Mucosa of descending colon (tissue), 3 donors: ENCODE results near the gene CARD10. TPM values are rescaled to one million over a fixed set of nuclear protein-coding genes. Genes with fewer than 3 reads are reported as not detected.
"Not testable (repeated sequence)": the region's sequence is repeated elsewhere in the genome, so short reads cannot be mapped to it uniquely, and the experiment has no call there.

Experiments used
- ATAC-seq: fragments of 200-7000 bp; cut with Tn5 transposase; one replicate; pipeline ENCODE4 v1.9.1; 2020; ENCODE audit warnings: mild to moderate bottlenecking, moderate library complexity
- DNase-seq, 3 donors: peaks; one replicate each; pipeline ENCODE4 v3.0.0-alpha.2; 2020
- H3K36me3 ChIP-seq: fragments of 200-600 bp; one replicate; pipeline ENCODE4 v1.8.0; 2021; ENCODE audit warnings: low read depth, mild to moderate bottlenecking
- H3K4me1 ChIP-seq: fragments of 200-600 bp; one replicate; pipeline ENCODE4 v1.8.0; 2021; ENCODE audit warnings: low read depth, mild to moderate bottlenecking
- H3K4me3 ChIP-seq: fragments of 200-600 bp; one replicate; pipeline ENCODE4 v1.8.0; 2021; ENCODE audit warnings: mild to moderate bottlenecking
- H3K9me3 ChIP-seq: fragments of 200-600 bp; one replicate; pipeline ENCODE4 v1.8.0; 2021; ENCODE audit warnings: mild to moderate bottlenecking
- CTCF ChIP-seq: fragments of 200-600 bp; IDR thresholded peaks from one replicate; pipeline ENCODE4 v1.8.0; 2022; ENCODE audit warnings: antibody characterized with exemption, mild to moderate bottlenecking
- intact Hi-C, 2 donors: fragments of 100-400 bp; cut with DNase I in 1 of 2; cut with micrococcal nuclease in 1 of 2; formaldehyde crosslinking; loops; one replicate each; pipeline versions ENCODE4 v1.11.0 to v1.11.1; 2022; cut with DNase I, micrococcal nuclease
- total RNA-seq, 3 donors: library from RNA; stranded (reverse); fragmentation: NEBNext Ultra II Directional in 2 of 3; extraction: Animal tissue kit (Norgen Biotek cat#: 25700) in 2 of 3; gene quantifications; one replicate each; pipeline versions ENCODE4 v1.2.1 to v1.2.4, GENCODE V29; 2021 to 2023
- donor health status: DM: no; HTN: no; CAD: no; lungs with moderate emphysema.
- donor health status: DM: no; HTN: no; CAD: no.
- donor health status: DM: no; HTN: yes; CAD: no.

The CARD10 gene
- total RNA-seq, 3 donors from 2014 or later, result 43.3 to 74.1 (median 60.5) TPM

- TF ChIP-seq CTCF, result no peak
- ATAC-seq, result no peak
- Histone ChIP-seq H3K9me3 (no peaks in the 10 kb centered on the region), H3K36me3 (no peaks in the 10 kb centered on the region), H3K4me1 (no peaks in the 10 kb centered on the region), H3K4me3 (no peak overlapping the region)
- intact Hi-C loops, result no loop called here
- peak in 1 of 3 donors; percentile 14 for DNase-seq
These were observed 45.7 kb downstream of the CARD10 start for GRCh38 chr22:37473437-37473946.

- no peaks in the 10 kb centered on the region for H3K9me3 ChIP-seq
- no peak overlapping the region for H3K4me3 ChIP-seq
- H3K36me3 ChIP-seq, result no peaks in the 10 kb centered on the region
- ATAC-seq (peak; percentile 77), DNase-seq (peak in 2 of 3 donors; percentile 67 to 69)
- intact Hi-C loops, result no loop called here
- no peaks in the 10 kb centered on the region for H3K4me1 ChIP-seq
- peak; percentile 44 for TF ChIP-seq CTCF
These were observed 46.7 kb downstream of the CARD10 start for GRCh38 chr22:37472418-37473006.

GRCh38 chr22:37471727-37472417, 47.3 kb downstream of the CARD10 start:
- TF ChIP-seq CTCF, result no peak
- no peaks in the 10 kb centered on the region for H3K4me1 ChIP-seq
- H3K36me3 ChIP-seq, result no peaks in the 10 kb centered on the region
- ATAC-seq, result no peak
- H3K4me3 ChIP-seq, result no peak overlapping the region
- DNase-seq, result no peak
- no peaks in the 10 kb centered on the region for H3K9me3 ChIP-seq
- intact Hi-C loops, result no loop called here

- TF ChIP-seq CTCF, result no peak
- no peaks in the 10 kb centered on the region for H3K36me3 ChIP-seq
- no peaks in the 10 kb centered on the region for H3K4me1 ChIP-seq
- intact Hi-C loops, result no loop called here
- no peaks in the 10 kb centered on the region for H3K9me3 ChIP-seq
- no peak for DNase-seq
- no peak for ATAC-seq
- H3K4me3 ChIP-seq, result no peak overlapping the region
These were observed 49.1 kb downstream of the CARD10 start for GRCh38 chr22:37470087-37470445.

GRCh38 chr22:37469416-37470086, 49.7 kb downstream of the CARD10 start:
- intact Hi-C loops, result no loop called here
- DNase-seq (peak in 1 of 3 donors; percentile 38), ATAC-seq (no peak)
- H3K4me3 ChIP-seq, result no peak overlapping the region
- no peaks in the 10 kb centered on the region for H3K9me3 ChIP-seq
- TF ChIP-seq CTCF, result no peak
- no peaks in the 10 kb centered on the region for H3K4me1 ChIP-seq
- no peaks in the 10 kb centered on the region for H3K36me3 ChIP-seq

GRCh38 chr22:37468201-37468695, 51.0 kb downstream of the CARD10 start:
- H3K9me3 ChIP-seq, H3K4me3 ChIP-seq, H3K36me3 ChIP-seq, H3K4me1 ChIP-seq, ATAC-seq, intact Hi-C loops: not testable (repeated sequence)
- DNase-seq, result peak in 1 of 3 donors; percentile 29
